Heart right ventricle (tissue), 16 donors: ENCODE measurements around the gene SHC4. TPM values are rescaled to one million over a fixed set of nuclear protein-coding genes. Genes with fewer than 3 reads are reported as not detected.

Experiments
- ATAC-seq, 8 donors: fragments of 200-7000 bp; cut with Tn5 transposase; one replicate each; pipeline ENCODE4 v1.9.1; 2020; ENCODE audit warnings: mild to moderate bottlenecking in 8 of 8, moderate library complexity in 8 of 8, moderate number of reproducible peaks in 1 of 8
- DNase-seq, 2 donors: peaks; one replicate each; pipeline ENCODE4 v3.0.0-alpha.2; 2020
- H3K27ac ChIP-seq, 10 donors: fragments of 200-600 bp; sonication (generic) in 2 of 10; one replicate each; pipeline versions ENCODE4 v1.5.0 to v1.8.0; 2020 to 2022; ENCODE audit warnings: mild to moderate bottlenecking in 3 of 10
- H3K27me3 ChIP-seq, 7 donors: fragments of 200-600 bp; one replicate each; pipeline ENCODE4 v1.8.0; 2021 to 2022; ENCODE audit warnings: mild to moderate bottlenecking in 2 of 7
- H3K36me3 ChIP-seq, 9 donors: fragments of 200-600 bp; sonication (generic) in 1 of 9; one replicate each; pipeline versions ENCODE4 v1.5.0 to v1.8.0; 2020 to 2022; ENCODE audit warnings: mild to moderate bottlenecking in 2 of 9
- H3K4me1 ChIP-seq, 9 donors: fragments of 200-600 bp; sonication (generic) in 1 of 9; one replicate each; pipeline versions ENCODE4 v1.5.0 to v1.8.0; 2020 to 2022; ENCODE audit warnings: mild to moderate bottlenecking in 4 of 9
- H3K4me3 ChIP-seq, 10 donors: fragments of 200-600 bp; sonication (generic) in 2 of 10; one replicate each; pipeline versions ENCODE4 v1.5.0 to v1.8.0; 2020 to 2022; ENCODE audit warnings: mild to moderate bottlenecking in 7 of 10, moderate library complexity in 2 of 10
- H3K9me3 ChIP-seq, 11 donors: fragments of 200-600 bp in 10 of 11; sonication (generic) in 2 of 11; one replicate each; pipeline versions ENCODE4 v1.5.0 to v1.8.0; 2013 to 2022; ENCODE audit warnings: mild to moderate bottlenecking in 2 of 11, control low read depth in 1 of 11, moderate library complexity in 1 of 11
- WGBS, 2 donors: extraction: QIAGEN DNeasy Blood & Tissue Kit; methylation state at CpG; one replicate each; pipeline ENCODE4 v1.1.7; 2013; ENCODE audit warnings: inconsistent platforms in 1 of 2; 5-methylcytosine and 5-hydroxymethylcytosine counted together
- intact Hi-C, 10 donors: fragments of 100-400 bp; cut with DNase I; formaldehyde crosslinking; loops; one replicate each; pipeline versions ENCODE4 v1.11.1 to v1.14.2; 2022
- polyA plus RNA-seq, 2 donors: library from polyadenylated mRNA; stranded (reverse); fragments of 200-250 nt; gene quantifications; one replicate each; pipeline ENCODE4 v1.2.3, GENCODE V29; 2013
- total RNA-seq, 10 donors: library from RNA; stranded (reverse); fragmentation: NEBNext Ultra II Directional in 3 of 10; extraction: Animal tissue kit (Norgen Biotek cat#: 25700) in 3 of 10; gene quantifications; one replicate each; pipeline versions ENCODE4 v1.2.1 to v1.2.4, GENCODE V29; 2021 to 2023
- TF ChIP-seq, protein P1 (sequence below), 9 donors: fragments of 200-600 bp; sonication (generic) in 2 of 9; IDR thresholded peaks; one replicate each; pipeline versions ENCODE4 v1.5.0 to v1.8.0; 2021 to 2022; ENCODE audit warnings: antibody characterized with exemption in 9 of 9, mild to moderate bottlenecking in 5 of 9, moderate library complexity in 1 of 9
- donor health status: Arrhythmogenic right ventricular cardiomyopathy.
- donor health status: ischemic (EF 13 %, LVEDD 7.1; RV severe dilation, severe dysfunction).
- donor health status: healthy with polysubstance abuse.
- donor health status: DM: no; HTN: yes; CAD: no.
- donor health status: DM: no; HTN: no; CAD: no.
- donor health status: ischemic (EF 25% LVEDD 6.9; RV normal size, moderate dysfunction).
- donor health status: ischemic (EF 25% LVEDD 5.7; RV mildly dilated, moderate dysfunction).
- donor health status: healthy.
- donor health status: DM: yes; HTN: yes; CAD: no.
- donor health status: Ischemic cardiomyopathy.
- donor health status: ischemic (EF 35%, LVEDD 5.7; RV mildly dilated, moderate dysfunction).
- donor health status: nonischemic (EF 11% LVEDD 7.7; RV severe dilation, severe dysfunction).
- donor health status: DM: yes; HTN: yes; CAD: no.
- donor health status: PGD.
- donor health status: ischemic (EF 29% LVEDD 5.4; RV normal size, mild dysfunction).
- donor health status: nonischemic (EF 23%, LVEDD 6.1; RV moderate dilation, normal function).

SHC4 gene
- total and polyA plus RNA-seq, 12 donors = 1.2 to 4.9 (median 2.2) TPM

DNA sequence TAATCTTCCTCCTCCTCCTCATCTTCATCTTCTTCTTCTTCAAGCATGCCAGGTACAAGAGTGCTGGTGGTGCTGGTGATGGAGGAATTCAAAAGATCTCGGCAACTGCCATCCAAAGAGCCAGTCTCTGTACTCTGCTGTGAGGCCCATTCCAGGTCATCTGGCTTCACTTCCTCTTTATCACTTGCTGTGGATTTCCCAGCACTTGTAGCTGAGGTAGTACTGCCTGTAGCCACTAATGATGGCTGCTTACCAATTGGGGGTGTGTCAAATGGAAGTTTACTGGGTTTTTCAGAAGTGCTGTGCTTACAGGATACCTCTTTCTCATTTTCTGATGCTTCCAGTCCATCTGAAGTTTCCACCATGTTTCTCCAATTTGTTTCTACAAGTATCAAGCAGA, 28.8 kb upstream of the SHC4 start:
- H3K27ac ChIP-seq = no peak overlapping the region
- peaks cover 0 to 98% (median 47%) of the 10 kb centered on the region in 9 donors for H3K36me3 ChIP-seq
- TF ChIP-seq, protein P1, sequence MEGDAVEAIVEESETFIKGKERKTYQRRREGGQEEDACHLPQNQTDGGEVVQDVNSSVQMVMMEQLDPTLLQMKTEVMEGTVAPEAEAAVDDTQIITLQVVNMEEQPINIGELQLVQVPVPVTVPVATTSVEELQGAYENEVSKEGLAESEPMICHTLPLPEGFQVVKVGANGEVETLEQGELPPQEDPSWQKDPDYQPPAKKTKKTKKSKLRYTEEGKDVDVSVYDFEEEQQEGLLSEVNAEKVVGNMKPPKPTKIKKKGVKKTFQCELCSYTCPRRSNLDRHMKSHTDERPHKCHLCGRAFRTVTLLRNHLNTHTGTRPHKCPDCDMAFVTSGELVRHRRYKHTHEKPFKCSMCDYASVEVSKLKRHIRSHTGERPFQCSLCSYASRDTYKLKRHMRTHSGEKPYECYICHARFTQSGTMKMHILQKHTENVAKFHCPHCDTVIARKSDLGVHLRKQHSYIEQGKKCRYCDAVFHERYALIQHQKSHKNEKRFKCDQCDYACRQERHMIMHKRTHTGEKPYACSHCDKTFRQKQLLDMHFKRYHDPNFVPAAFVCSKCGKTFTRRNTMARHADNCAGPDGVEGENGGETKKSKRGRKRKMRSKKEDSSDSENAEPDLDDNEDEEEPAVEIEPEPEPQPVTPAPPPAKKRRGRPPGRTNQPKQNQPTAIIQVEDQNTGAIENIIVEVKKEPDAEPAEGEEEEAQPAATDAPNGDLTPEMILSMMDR (IDR thresholded peaks at IDR 0.05) = no peak
- DNase-seq = no peak
- intact Hi-C loops = no loop called here
- no peak overlapping the region for H3K4me3 ChIP-seq
- H3K27me3 ChIP-seq = no peaks in the 10 kb centered on the region
- ATAC-seq = peak in 7 of 8 donors; percentile 38 to 85 (median 47)
- WGBS, 2 donors = 75 to 80% methylated on average over 1 of the region's 1 CpG
- no peaks in the 10 kb centered on the region for H3K9me3 ChIP-seq
- H3K4me1 ChIP-seq = no peaks in the 10 kb centered on the region

DNA sequence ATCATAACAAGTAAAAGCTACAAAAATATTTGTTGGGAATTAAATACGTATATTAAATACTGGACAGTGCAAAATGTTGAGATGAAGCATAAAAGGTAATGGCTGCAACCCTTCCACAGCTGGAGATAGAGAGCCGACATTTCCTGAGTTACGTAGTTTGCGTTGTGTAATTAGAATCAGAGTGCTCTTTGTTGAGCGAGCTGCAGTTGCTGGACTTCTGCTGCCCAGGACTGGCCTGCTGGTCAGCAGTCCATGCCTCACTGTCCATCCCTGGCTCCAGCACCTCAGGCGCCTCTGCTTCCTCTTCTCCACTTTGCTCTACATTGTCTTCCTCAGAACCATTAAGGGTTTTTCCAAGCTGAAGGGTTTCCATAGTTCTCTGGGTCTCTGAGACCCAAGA, 28.4 kb upstream of the SHC4 start:
- no peaks in the 10 kb centered on the region for H3K4me1 ChIP-seq
- H3K36me3 ChIP-seq = peaks cover 0 to 95% (median 42%) of the 10 kb centered on the region in 9 donors
- H3K9me3 ChIP-seq = no peaks in the 10 kb centered on the region
- WGBS, 2 donors = 95 to 97% methylated on average over 6 of the region's 6 CpGs
- intact Hi-C loops = no loop called here
- no peak overlapping the region for H3K4me3 ChIP-seq
- TF ChIP-seq, protein P1 (IDR thresholded peaks at IDR 0.05) = no peak
- ATAC-seq = no peak
- no peaks in the 10 kb centered on the region for H3K27me3 ChIP-seq
- DNase-seq = no peak
- no peak overlapping the region for H3K27ac ChIP-seq

DNA sequence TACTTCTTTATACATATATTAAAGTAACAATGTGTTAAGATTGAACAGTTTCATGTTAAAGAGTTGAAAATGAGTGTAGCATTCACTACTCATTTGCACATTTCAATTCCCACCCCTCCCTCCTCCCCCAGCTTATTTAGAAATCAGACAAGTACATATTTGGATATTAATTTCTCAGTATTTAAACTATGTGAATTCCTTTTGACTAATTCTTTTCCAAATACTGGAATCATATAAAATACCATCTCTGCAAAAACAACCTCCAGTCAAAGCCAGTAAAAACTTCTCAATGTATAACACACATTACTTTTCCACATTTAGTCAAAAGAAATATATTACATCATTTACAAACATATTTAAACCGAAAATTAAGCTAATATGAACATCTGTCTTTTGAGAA, 25.5 kb upstream of the SHC4 start:
- intact Hi-C loops = loop anchor here in 1 of 10 donors (10.0 kb wide), 1 partner anchor 446 kb away; no protein-coding TSS in a partner anchor
- H3K27me3 ChIP-seq = no peaks in the 10 kb centered on the region
- no peaks in the 10 kb centered on the region for H3K9me3 ChIP-seq
- H3K4me3 ChIP-seq = no peak overlapping the region
- ATAC-seq = no peak
- H3K36me3 ChIP-seq = peaks cover 0 to 66% (median 26%) of the 10 kb centered on the region in 9 donors
- 88 to 91% methylated on average over 1 of the region's 1 CpG for whole genome bisulfite sequencing, 2 donors
- H3K4me1 ChIP-seq = peaks cover 0 to 13% (median 5%) of the 10 kb centered on the region in 9 donors
- no peak for DNase-seq
- TF ChIP-seq, protein P1 (IDR thresholded peaks at IDR 0.05) = no peak
- H3K27ac ChIP-seq = no peak overlapping the region

DNA sequence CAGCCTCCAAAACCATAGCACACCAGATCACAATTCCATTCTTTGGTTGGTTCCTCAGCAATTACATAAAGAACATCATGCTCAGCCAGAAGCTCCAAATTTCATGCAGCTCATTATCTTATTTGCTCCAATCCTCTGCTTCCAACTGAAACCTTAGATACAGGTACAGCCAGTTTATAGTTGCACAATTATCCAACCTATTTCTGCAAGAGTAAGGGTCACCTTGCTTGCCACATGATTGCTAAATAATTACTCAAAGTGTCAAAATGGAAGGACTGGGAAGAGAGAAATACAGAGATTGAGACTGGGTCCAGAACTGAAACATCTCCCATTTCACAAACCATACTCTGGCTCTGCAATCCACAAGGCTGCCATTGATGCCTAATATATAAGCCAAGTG, 23.4 kb upstream of the SHC4 start:
- no peaks in the 10 kb centered on the region for H3K27me3 ChIP-seq
- H3K36me3 ChIP-seq = peaks cover 0 to 47% (median 20%) of the 10 kb centered on the region in 9 donors
- no peak for DNase-seq
- intact Hi-C loops = loop anchor here in 2 of 10 donors (1.0 to 10.0 kb wide), 2 partner anchors 19 to 448 kb away; no protein-coding TSS in a partner anchor
- H3K27ac ChIP-seq = no peak overlapping the region
- no peak for ATAC-seq
- TF ChIP-seq, protein P1 (IDR thresholded peaks at IDR 0.05) = no peak
- H3K9me3 ChIP-seq = no peaks in the 10 kb centered on the region
- H3K4me3 ChIP-seq = no peak overlapping the region
- peaks cover 0 to 21% (median 5%) of the 10 kb centered on the region in 9 donors for H3K4me1 ChIP-seq
